MCF 10A (cell line): Measurements from ENCODE around the gene ZNF416. TPM values are rescaled to one million over a fixed set of nuclear protein-coding genes. Genes with fewer than 3 reads are reported as not detected.

Experiments used
- Bru-seq: library from RNA; stranded (reverse); fragments of 400-500 nt; gene quantifications from one replicate; lab custom pipeline; 2021; lab: Mats Ljungman, UMichigan
- BruChase-seq, 2 experiments: library from RNA; stranded (reverse); fragments of 400-500 nt; gene quantifications; one replicate each; lab custom pipeline; 2021; lab: Mats Ljungman, UMichigan
- BruUV-seq: library from RNA; stranded (reverse); fragments of 400-500 nt; replicated peaks from 2 replicates; lab custom pipeline; 2021; lab: Mats Ljungman, UMichigan
- CTCF ChIA-PET: fragments of 300-600 bp; sonication (Branson Sonifier 250); formaldehyde crosslinking; extraction: SDS; loops from one replicate; lab custom pipeline; 2021; ENCODE audit warnings: antibody characterized with exemption, inconsistent platforms; lab: Yijun Ruan, JAX
- POLR2A ChIA-PET: fragments of 300-600, 350-650 bp; sonication (Branson Sonifier 250); formaldehyde crosslinking; extraction: SDS; loops from one replicate; lab custom pipeline; 2020; ENCODE audit warnings: antibody characterized with exemption, inconsistent platforms; lab: Yijun Ruan, JAX
- DNase-seq: peaks from one replicate; pipeline ENCODE4 v3.0.0-alpha.2; 2018; ENCODE audit not compliant: unreplicated experiment
- H3K27ac Mint-ChIP-seq: one replicate; pipeline ENCODE4 v1.8.0; 2022; ENCODE audit warnings: mild to moderate bottlenecking, low read depth, mixed read lengths; ENCODE audit not compliant: unreplicated experiment
- H3K27me3 Mint-ChIP-seq: one replicate; pipeline ENCODE4 v1.8.0; 2022; ENCODE audit warnings: mixed read lengths; ENCODE audit not compliant: insufficient read depth, unreplicated experiment
- H3K36me3 Mint-ChIP-seq: one replicate; pipeline ENCODE4 v1.8.0; 2022; ENCODE audit warnings: mild to moderate bottlenecking, moderate library complexity, mixed read lengths; ENCODE audit not compliant: insufficient read depth, unreplicated experiment
- H3K4me1 Mint-ChIP-seq: one replicate; pipeline ENCODE4 v1.8.0; 2022; ENCODE audit warnings: mixed read lengths; ENCODE audit not compliant: insufficient read depth, unreplicated experiment
- H3K4me3 Mint-ChIP-seq: one replicate; pipeline ENCODE4 v1.8.0; 2022; ENCODE audit warnings: mild to moderate bottlenecking, moderate library complexity, mixed read lengths; ENCODE audit not compliant: unreplicated experiment
- H3K9me3 Mint-ChIP-seq: one replicate; pipeline ENCODE4 v1.8.0; 2022; ENCODE audit warnings: mixed read lengths; ENCODE audit not compliant: unreplicated experiment
- intact Hi-C: fragments of 100-400 bp; cut with micrococcal nuclease; formaldehyde crosslinking; loops from 2 replicates; pipeline ENCODE4 v1.14.1; 2022
- long read RNA-seq: library from polyadenylated mRNA; stranded (forward); transcript quantifications from one replicate; pipeline ENCODE4 v2.0.0, GENCODE V29; 2022
- total RNA-seq: library from RNA; stranded (reverse); gene quantifications from 2 replicates; pipeline ENCODE4 v1.2.3, GENCODE V29; 2022
- TF ChIP-seq, protein P1 (sequence below): fragments of 200-600 bp; IDR thresholded peaks from one replicate; pipeline ENCODE4 v1.8.0; 2022; ENCODE audit warnings: antibody characterized with exemption, mild to moderate bottlenecking; ENCODE audit not compliant: unreplicated experiment

Gene ZNF416
- total RNA-seq (5.0 and 5.6 TPM in 2 replicates), Bru-seq, nascent RNA (percentile 72 among the genes with signal in this experiment), BruChase-seq, experiment 1, labeled RNA remaining after a 6-hour chase (percentile 52 among the genes with signal in this experiment), BruChase-seq, experiment 2, labeled RNA remaining after a 2-hour chase (percentile 63 among the genes with signal in this experiment)
- long read RNA-seq, transcript ZNF416-201 (4 exons, 2,561 nt) = major isoform, 17 of 21 reads
- long read RNA-seq, partial matches to known transcripts = 0 of 21 reads
- long read RNA-seq, other reads (novel, unspliced or antisense) = 4 of 21 reads

DNA sequence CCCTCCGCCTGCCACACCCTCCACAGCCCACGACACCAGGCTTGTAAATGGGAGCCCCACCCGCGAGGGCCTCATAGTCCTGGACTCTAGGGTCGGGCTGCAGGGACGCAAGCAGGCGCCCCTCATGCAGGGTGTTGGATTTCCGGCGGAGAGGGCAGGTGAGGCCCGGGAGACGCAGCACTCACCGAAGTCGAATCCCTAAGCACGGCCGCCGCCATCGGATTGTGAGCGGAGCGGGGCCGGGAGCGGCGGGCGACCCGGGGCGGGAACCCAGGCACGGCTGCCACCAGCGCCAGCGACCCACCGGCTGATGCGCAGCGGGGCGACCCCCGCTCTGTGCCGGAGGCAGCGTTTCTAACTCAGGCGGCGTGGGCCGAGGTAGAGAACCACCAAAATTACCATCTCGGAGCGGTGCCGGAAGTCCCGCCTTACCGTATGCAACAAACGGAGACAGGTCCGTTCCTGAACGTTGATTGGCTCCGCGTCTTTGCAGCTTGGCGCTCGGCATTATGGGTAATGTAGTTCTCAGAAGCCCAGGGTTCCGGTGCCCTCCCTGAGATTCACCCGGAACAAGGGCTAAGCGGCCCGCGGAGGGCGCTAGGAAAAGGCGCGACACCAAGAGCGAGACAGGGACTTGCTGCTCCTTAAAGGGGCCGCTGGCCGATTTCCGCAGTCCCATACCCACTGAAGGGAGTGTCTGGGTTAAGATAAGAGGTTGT is at the start of gene ZNF416:
Gene ZNF416 (minus strand): TSS at position 425 of the 719 bp plus-strand sequence. CDS start 207 bp downstream, at position 218.
- H3K27ac Mint-ChIP-seq = peak within 1 kb of the TSS; percentile 62
- DNase-seq = peak; percentile 99
- ChIA-PET POLR2A (interaction anchor here (1.0 to 1.3 kb wide), 5 partner anchors 9 to 143 kb away, joined by 3 to 9 read pairs (median 4); partner anchors contain the start of genes ZNF134, ZNF530 and ZNF551), CTCF (interaction anchor here (0.5 to 0.8 kb wide), 3 partner anchors 12 to 1245 kb away, joined by 3 to 4 read pairs (median 3); no protein-coding TSS in a partner anchor)
- H3K9me3 Mint-ChIP-seq = peaks cover 49% of the 10 kb centered on the region
- H3K4me1 Mint-ChIP-seq = peaks cover 17% of the 10 kb centered on the region
- TSS peak; percentile 60 for BruUV-seq
- TF ChIP-seq, protein P1, sequence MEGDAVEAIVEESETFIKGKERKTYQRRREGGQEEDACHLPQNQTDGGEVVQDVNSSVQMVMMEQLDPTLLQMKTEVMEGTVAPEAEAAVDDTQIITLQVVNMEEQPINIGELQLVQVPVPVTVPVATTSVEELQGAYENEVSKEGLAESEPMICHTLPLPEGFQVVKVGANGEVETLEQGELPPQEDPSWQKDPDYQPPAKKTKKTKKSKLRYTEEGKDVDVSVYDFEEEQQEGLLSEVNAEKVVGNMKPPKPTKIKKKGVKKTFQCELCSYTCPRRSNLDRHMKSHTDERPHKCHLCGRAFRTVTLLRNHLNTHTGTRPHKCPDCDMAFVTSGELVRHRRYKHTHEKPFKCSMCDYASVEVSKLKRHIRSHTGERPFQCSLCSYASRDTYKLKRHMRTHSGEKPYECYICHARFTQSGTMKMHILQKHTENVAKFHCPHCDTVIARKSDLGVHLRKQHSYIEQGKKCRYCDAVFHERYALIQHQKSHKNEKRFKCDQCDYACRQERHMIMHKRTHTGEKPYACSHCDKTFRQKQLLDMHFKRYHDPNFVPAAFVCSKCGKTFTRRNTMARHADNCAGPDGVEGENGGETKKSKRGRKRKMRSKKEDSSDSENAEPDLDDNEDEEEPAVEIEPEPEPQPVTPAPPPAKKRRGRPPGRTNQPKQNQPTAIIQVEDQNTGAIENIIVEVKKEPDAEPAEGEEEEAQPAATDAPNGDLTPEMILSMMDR = no peak
- H3K4me3 Mint-ChIP-seq = peak within 1 kb of the TSS; percentile 75
- H3K36me3 Mint-ChIP-seq = peaks cover 41% of the 10 kb centered on the region
- no peaks in the 10 kb centered on the region for H3K27me3 Mint-ChIP-seq
- intact Hi-C loops = loop anchor here (2.0 to 10.0 kb wide), 2 partner anchors 20 to 336 kb away; partner anchors contain the start of genes ZNF417 and ZNF530

DNA sequence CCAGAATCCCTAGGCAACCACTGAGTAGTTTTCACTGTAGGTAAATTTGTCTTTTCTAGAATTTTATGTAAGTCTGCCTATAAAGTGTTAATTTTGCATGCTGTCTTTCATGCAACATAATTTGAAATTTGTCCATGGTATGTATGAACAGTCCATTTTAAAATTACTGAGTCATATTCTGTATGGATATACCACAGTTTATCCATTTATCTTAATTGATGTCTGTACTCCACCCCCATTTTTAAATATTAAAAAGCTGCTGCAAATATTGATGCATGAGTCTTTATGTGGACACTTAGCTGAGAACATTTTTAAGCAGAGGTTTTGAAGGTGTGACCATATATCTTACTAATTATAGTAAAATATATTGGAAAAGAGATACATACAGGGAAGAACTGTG is 44.4 kb upstream of the ZNF416 start:
- no peaks in the 10 kb centered on the region for H3K4me1 Mint-ChIP-seq
- H3K9me3 Mint-ChIP-seq = peaks cover 24% of the 10 kb centered on the region
- H3K4me3 Mint-ChIP-seq = no peak overlapping the region

DNA sequence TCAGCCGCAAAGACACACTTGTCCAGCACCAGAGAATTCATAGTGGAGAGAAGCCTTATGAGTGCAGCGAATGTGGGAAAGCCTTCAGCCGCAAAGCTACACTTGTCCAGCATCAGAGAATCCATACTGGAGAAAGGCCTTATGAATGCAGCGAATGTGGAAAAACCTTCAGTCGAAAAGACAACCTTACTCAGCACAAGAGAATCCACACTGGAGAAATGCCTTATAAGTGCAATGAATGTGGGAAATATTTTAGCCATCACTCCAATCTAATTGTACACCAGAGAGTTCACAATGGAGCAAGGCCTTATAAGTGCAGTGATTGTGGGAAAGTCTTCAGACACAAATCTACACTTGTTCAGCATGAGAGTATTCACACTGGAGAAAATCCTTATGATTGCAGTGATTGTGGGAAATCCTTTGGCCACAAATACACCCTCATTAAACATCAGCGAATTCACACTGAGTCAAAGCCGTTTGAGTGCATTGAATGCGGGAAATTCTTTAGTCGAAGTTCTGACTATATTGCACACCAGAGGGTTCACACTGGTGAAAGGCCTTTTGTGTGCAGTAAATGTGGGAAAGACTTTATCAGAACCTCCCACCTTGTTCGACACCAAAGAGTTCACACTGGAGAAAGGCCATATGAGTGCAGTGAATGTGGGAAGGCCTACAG is 42.1 kb upstream of the ZNF416 start:
- ChIA-PET CTCF (no interaction called here), POLR2A (no interaction called here)
- intact Hi-C loops = no loop called here
- no peaks in the 10 kb centered on the region for H3K27me3 Mint-ChIP-seq
- no peak for DNase-seq
- H3K9me3 Mint-ChIP-seq = peaks cover 37% of the 10 kb centered on the region
- H3K4me1 Mint-ChIP-seq = peaks cover under 1% of the 10 kb centered on the region
- BruUV-seq = TSS peak; percentile 8
- TF ChIP-seq, protein P1 = no peak
- peaks cover 76% of the 10 kb centered on the region for H3K36me3 Mint-ChIP-seq
- H3K4me3 Mint-ChIP-seq = no peak overlapping the region
- H3K27ac Mint-ChIP-seq = no peak overlapping the region

More for the DNA sequence above, 44.4 kb upstream of the ZNF416 start:
- TF ChIP-seq, protein P1 = no peak
- no peak overlapping the region for H3K27ac Mint-ChIP-seq
- ChIA-PET POLR2A (interaction anchor here (0.7 to 0.9 kb wide), 2 partner anchors 10 to 23 kb away, joined by 3 to 6 read pairs; partner anchors contain the start of gene ZNF211), CTCF (no interaction called here)
- no TSS peak for BruUV-seq
- H3K27me3 Mint-ChIP-seq = no peaks in the 10 kb centered on the region
- H3K36me3 Mint-ChIP-seq = peaks cover 58% of the 10 kb centered on the region
- no peak for DNase-seq
- intact Hi-C loops = no loop called here
